RCC 7860 (cell line): ENCODE measurements around the gene IQGAP1.
"Not testable (repeated sequence)": the region's sequence is repeated elsewhere in the genome, so short reads cannot be mapped to it uniquely, and the experiment has no call there.

Experiments
- DNase-seq: peaks from one replicate; pipeline ENCODE4 v3.0.0-alpha.2; 2015; ENCODE audit warnings: low spot score
- FAIRE-seq: peaks from 2 replicates; lab custom pipeline; 2012; peaks lifted over from hg19 to GRCh38; lab: Jason Lieb, UNC

The IQGAP1 gene

GRCh38 chr15:90407336-90407735, 19.3 kb downstream of the IQGAP1 start:
- FAIRE-seq: no peak

GRCh38 chr15:90407871-90408317, 19.9 kb downstream of the IQGAP1 start:
- DNase-seq: no peak
- FAIRE-seq: no peak

More at GRCh38 chr15:90407336-90407735, 19.3 kb downstream of the IQGAP1 start:
- no peak for DNase-seq

- DNase-seq: no peak
- no peak for FAIRE-seq
These were observed 20.6 kb downstream of the IQGAP1 start for GRCh38 chr15:90408657-90409056.

GRCh38 chr15:90409587-90409986, 21.5 kb downstream of the IQGAP1 start:
- FAIRE-seq, DNase-seq: not testable (repeated sequence)

GRCh38 chr15:90410316-90410715, 22.3 kb downstream of the IQGAP1 start:
- DNase-seq, FAIRE-seq: not testable (repeated sequence)

GRCh38 chr15:90411176-90411575, 23.1 kb downstream of the IQGAP1 start:
- DNase-seq: no peak
- FAIRE-seq: no peak

GRCh38 chr15:90412356-90413194, 24.5 kb downstream of the IQGAP1 start:
- no peak for FAIRE-seq
- DNase-seq: no peak

- FAIRE-seq (peak; percentile 26), DNase-seq (peak; percentile 27)
These were observed 25.7 kb downstream of the IQGAP1 start for GRCh38 chr15:90413411-90414379.

GRCh38 chr15:90414408-90415028, 26.5 kb downstream of the IQGAP1 start:
- FAIRE-seq (peak; percentile 67), DNase-seq (peak; percentile 73)

- FAIRE-seq, DNase-seq: not testable (repeated sequence)
These were observed 28.0 kb downstream of the IQGAP1 start for GRCh38 chr15:90416052-90416451.

GRCh38 chr15:90418627-90419026, 30.6 kb downstream of the IQGAP1 start:
- FAIRE-seq (no peak), DNase-seq (no peak)

- FAIRE-seq: no peak
- DNase-seq: no peak
These were observed 31.2 kb downstream of the IQGAP1 start for GRCh38 chr15:90419206-90419605.

- FAIRE-seq (peak; percentile 80), DNase-seq (peak; percentile 70)
These were observed 31.8 kb downstream of the IQGAP1 start for GRCh38 chr15:90419738-90420406.

- FAIRE-seq (no peak), DNase-seq (no peak)
These were observed 32.4 kb downstream of the IQGAP1 start for GRCh38 chr15:90420451-90420850.

GRCh38 chr15:90421527-90421926, 33.5 kb downstream of the IQGAP1 start:
- no peak for FAIRE-seq

GRCh38 chr15:90422043-90422442, 34.0 kb downstream of the IQGAP1 start:
- FAIRE-seq (no peak), DNase-seq (no peak)

More at GRCh38 chr15:90421527-90421926, 33.5 kb downstream of the IQGAP1 start:
- no peak for DNase-seq

- DNase-seq (no peak), FAIRE-seq (no peak)
These were observed 34.9 kb downstream of the IQGAP1 start for GRCh38 chr15:90422936-90423335.

GRCh38 chr15:90423801-90424319, 35.8 kb downstream of the IQGAP1 start:
- FAIRE-seq: no peak
- DNase-seq: no peak

- FAIRE-seq (no peak), DNase-seq (no peak)
These were observed 37.8 kb downstream of the IQGAP1 start for GRCh38 chr15:90425726-90426346.

GRCh38 chr15:90427185-90427584, 39.1 kb downstream of the IQGAP1 start:
- DNase-seq (no peak), FAIRE-seq (no peak)
